HepG2 (cell line): Measurements from ENCODE around the gene GRK5.

Experiments used
- CBFB ChIP-seq: sonication (generic); formaldehyde crosslinking; IDR thresholded peaks from 2 replicates; pipeline ENCODE4 v1.4.0; 2020; ENCODE audit warnings: missing genetic modification reagents
- POLR2AphosphoS2 ChIP-seq: IDR thresholded peaks from 2 replicates; pipeline ENCODE4 v1.6.1; 2011; ENCODE audit warnings: low read depth, low read length, improper control_type of control experiment
- ZNF225 ChIP-seq: sonication (generic); formaldehyde crosslinking; IDR thresholded peaks from 2 replicates; pipeline ENCODE4 v1.4.0; 2020; ENCODE audit warnings: mild to moderate bottlenecking, missing genetic modification reagents
- ZNF713 ChIP-seq: sonication (generic); formaldehyde crosslinking; IDR thresholded peaks from 2 replicates; pipeline ENCODE4 v1.4.0; 2020; ENCODE audit warnings: mild to moderate bottlenecking, missing genetic modification reagents

DNA sequence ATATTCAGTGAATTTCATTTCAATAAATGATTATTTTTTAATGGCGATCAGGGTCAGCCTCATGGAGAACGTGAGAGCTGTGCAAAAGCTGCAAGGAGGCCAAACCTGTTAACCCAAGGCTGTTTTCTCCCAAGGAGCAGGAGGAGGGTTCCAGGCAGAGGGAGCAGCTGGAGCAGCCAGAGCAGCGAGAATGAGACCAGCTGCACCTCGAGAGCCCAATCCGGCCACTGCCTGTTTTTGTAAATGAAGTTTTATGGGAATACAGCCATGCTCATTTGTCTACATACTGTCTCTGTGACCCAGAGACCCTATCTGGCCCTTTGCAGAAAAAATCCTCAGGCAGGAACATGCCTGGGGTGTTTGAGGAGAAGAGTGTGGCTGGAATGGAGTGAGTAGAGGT lies 104.9 kb downstream of the GRK5 start:
- no peak for TF ChIP-seq ZNF225 (CRISPR knock-in tag)
- no peak for TF ChIP-seq POLR2AphosphoS2
- TF ChIP-seq CBFB (CRISPR knock-in tag) = no peak
- no peak for TF ChIP-seq ZNF713 (CRISPR knock-in tag)
